Upper lobe of right lung (tissue), 1 donor: ENCODE data around the gene LYG2. TPM values are rescaled to one million over a fixed set of nuclear protein-coding genes. Genes with fewer than 3 reads are reported as not detected.
"Not testable (repeated sequence)": the region's sequence is repeated elsewhere in the genome, so short reads cannot be mapped to it uniquely, and the experiment has no call there.

Source experiments
- ATAC-seq: fragments of 200-7000 bp; cut with Tn5 transposase; one replicate; pipeline ENCODE4 v1.9.1; 2020; ENCODE audit warnings: mild to moderate bottlenecking, moderate library complexity
- DNase-seq: peaks from one replicate; pipeline ENCODE4 v3.0.0-alpha.2; 2020
- H3K27ac ChIP-seq: fragments of 200-600 bp; one replicate; pipeline ENCODE4 v1.8.0; 2022
- H3K27me3 ChIP-seq: fragments of 200-600 bp; one replicate; pipeline ENCODE4 v1.8.0; 2022; ENCODE audit warnings: mild to moderate bottlenecking
- H3K36me3 ChIP-seq: fragments of 200-600 bp; one replicate; pipeline ENCODE4 v1.8.0; 2022
- H3K4me1 ChIP-seq: fragments of 200-600 bp; one replicate; pipeline ENCODE4 v1.8.0; 2022
- H3K4me3 ChIP-seq: fragments of 200-600 bp; one replicate; pipeline ENCODE4 v1.8.0; 2022; ENCODE audit warnings: mild to moderate bottlenecking
- H3K9me3 ChIP-seq: fragments of 200-600 bp; one replicate; pipeline ENCODE4 v1.8.0; 2022
- intact Hi-C: fragments of 100-400 bp; cut with DNase I; formaldehyde crosslinking; loops from one replicate; pipeline ENCODE4 v1.11.0; 2022
- total RNA-seq: library from RNA; stranded (reverse); fragmentation: NEBNext Ultra II Directional; extraction: Animal tissue kit (Norgen Biotek cat#: 25700); gene quantifications from one replicate; pipeline ENCODE4 v1.2.1, GENCODE V29; 2021
- TF ChIP-seq, protein P1 (sequence below): fragments of 200-600 bp; IDR thresholded peaks from one replicate; pipeline ENCODE4 v1.8.0; 2022; ENCODE audit warnings: antibody characterized with exemption
- donor health status: DM: no; HTN: yes; CAD: no; lungs with severe emphysema.

LYG2 gene
- total RNA-seq, 1 donor from 2014 or later, result not detected

DNA sequence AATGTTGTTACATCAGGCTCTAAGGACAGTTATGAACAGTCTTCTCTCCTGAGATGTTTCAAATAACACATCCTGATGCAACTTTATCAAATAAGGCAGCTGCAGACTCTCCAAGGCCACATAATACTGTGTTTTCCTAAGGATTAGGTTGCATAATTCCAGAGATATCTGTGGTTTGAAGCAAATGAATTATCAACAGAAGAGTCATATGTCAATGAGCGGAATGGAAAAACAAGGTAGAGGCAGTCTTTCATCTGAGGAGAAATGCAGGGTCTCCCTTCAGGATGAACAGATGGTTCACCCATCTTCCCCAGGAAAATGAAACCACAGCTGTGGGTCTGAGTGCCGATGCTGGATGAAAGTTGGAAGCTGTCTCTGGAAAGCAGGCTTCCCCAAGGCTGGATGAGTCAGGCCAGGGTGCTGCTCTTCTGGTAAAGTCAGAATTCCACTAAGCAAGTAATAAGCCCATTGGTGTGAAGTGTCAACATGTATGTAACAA, 23.4 kb upstream of the LYG2 start:
- TF ChIP-seq, protein P1, sequence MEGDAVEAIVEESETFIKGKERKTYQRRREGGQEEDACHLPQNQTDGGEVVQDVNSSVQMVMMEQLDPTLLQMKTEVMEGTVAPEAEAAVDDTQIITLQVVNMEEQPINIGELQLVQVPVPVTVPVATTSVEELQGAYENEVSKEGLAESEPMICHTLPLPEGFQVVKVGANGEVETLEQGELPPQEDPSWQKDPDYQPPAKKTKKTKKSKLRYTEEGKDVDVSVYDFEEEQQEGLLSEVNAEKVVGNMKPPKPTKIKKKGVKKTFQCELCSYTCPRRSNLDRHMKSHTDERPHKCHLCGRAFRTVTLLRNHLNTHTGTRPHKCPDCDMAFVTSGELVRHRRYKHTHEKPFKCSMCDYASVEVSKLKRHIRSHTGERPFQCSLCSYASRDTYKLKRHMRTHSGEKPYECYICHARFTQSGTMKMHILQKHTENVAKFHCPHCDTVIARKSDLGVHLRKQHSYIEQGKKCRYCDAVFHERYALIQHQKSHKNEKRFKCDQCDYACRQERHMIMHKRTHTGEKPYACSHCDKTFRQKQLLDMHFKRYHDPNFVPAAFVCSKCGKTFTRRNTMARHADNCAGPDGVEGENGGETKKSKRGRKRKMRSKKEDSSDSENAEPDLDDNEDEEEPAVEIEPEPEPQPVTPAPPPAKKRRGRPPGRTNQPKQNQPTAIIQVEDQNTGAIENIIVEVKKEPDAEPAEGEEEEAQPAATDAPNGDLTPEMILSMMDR, result no peak
- intact Hi-C loops, result no loop called here
- ATAC-seq (no peak), DNase-seq (no peak)
- H3K9me3 ChIP-seq, result peaks cover 7% of the 10 kb centered on the region
- no peaks in the 10 kb centered on the region for H3K27me3 ChIP-seq
- H3K27ac ChIP-seq, result no peak overlapping the region
- peaks cover 5% of the 10 kb centered on the region for H3K36me3 ChIP-seq
- no peaks in the 10 kb centered on the region for H3K4me1 ChIP-seq
- H3K4me3 ChIP-seq, result no peak overlapping the region

DNA sequence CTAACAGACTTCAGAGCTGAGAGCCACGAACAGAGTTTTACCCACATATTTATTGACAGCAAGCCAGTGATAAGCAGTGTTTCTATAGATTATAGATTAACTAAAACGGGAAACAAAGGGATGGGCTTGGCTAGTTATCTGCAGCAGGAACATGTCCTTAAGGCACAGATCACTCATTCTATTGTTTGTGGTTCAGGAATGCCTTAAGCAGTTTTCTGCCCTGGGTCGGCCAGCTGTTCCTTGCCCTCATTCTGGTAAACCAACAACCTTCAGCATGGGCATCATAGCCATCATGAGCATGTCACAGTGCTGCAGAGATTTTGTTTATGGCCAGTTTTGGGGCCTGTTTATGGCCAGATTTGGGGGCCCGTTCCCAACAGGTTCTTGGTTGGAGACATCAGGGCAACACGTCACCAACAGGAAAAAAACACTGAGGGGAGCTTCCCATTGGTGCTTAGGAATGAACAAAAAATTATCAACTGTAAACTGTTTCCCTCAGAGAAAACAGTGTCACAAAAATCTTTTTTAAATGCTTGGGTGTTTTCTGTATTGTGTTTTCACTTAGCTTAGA, 22.8 kb upstream of the LYG2 start:
- H3K4me1 ChIP-seq, intact Hi-C loops, DNase-seq, ATAC-seq, H3K4me3 ChIP-seq, H3K27ac ChIP-seq, H3K27me3 ChIP-seq, H3K9me3 ChIP-seq, H3K36me3 ChIP-seq: not testable (repeated sequence)

DNA sequence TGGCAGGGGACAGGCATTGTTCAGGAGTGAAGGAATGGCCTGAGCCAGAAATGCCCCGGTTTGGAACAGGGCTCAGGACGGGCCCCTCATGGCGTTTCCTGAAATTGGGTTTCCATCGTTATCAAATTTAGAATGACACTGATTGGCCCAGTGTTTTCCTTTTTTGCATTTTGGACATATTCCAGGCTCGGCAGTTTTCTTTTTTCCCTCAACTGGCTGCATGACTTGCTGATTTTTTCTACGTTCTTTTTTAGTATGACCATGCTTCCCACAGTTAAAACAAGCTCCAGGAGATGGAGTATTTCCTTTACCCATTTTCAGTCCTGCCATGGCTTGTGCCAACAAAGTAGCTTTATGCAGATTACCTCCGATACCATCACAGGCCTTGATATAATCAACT, 20.4 kb upstream of the LYG2 start:
- Histone ChIP-seq H3K4me1 (no peaks in the 10 kb centered on the region), H3K9me3 (peaks cover 10% of the 10 kb centered on the region), H3K36me3 (no peaks in the 10 kb centered on the region), H3K27me3 (no peaks in the 10 kb centered on the region), H3K4me3 (no peak overlapping the region), H3K27ac (no peak overlapping the region)
- ATAC-seq, result no peak
- no peak for DNase-seq
- TF ChIP-seq, protein P1, result no peak
- intact Hi-C loops, result no loop called here

DNA sequence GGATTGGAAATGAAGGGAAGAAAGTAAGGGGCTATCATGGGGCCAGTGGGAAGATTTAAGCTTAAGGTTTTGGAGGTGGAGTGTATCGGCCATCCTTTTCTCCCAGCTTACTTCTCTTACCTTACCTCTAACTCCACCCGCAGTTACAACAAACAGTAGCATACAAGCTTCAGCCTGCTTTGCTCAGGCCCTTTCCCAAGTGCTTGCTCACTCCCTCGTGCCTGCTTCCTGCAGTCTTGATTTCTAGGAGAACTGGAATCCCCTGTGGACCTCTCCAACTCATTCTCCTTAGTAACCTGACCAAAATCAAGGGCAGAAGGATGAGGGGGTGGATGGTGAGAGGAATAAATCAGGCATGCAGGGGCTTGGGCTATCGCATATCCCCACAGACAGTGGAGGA, 5.8 kb upstream of the LYG2 start:
- H3K36me3 ChIP-seq, result no peaks in the 10 kb centered on the region
- H3K27ac ChIP-seq, result no peak overlapping the region
- no peak overlapping the region for H3K4me3 ChIP-seq
- H3K9me3 ChIP-seq, result no peaks in the 10 kb centered on the region
- H3K4me1 ChIP-seq, result no peaks in the 10 kb centered on the region
- DNase-seq (no peak), ATAC-seq (no peak)
- TF ChIP-seq, protein P1, result no peak
- intact Hi-C loops, result no loop called here
- no peaks in the 10 kb centered on the region for H3K27me3 ChIP-seq

DNA sequence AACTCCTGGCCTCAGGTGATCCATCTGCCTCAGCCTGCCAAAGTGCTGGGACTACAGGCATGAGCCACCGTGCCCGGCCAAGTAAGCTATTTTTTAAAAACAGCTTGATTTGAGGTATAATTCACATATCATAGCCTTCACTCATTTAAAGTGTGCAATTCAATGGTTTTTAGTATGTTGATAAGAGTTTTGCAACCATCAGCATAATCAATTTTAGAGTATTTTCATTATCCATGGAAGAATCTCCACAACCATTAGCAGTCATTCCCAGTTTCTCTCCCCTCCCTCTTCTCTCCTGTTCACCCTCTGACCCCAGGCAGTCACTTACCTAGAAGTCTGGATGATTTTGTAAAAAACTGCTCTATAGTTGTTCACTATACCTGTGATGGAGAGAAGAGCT, 4.7 kb upstream of the LYG2 start:
- intact Hi-C loops, result no loop called here
- Histone ChIP-seq H3K27ac (no peak overlapping the region), H3K36me3 (no peaks in the 10 kb centered on the region), H3K27me3 (no peaks in the 10 kb centered on the region), H3K9me3 (no peaks in the 10 kb centered on the region), H3K4me3 (no peak overlapping the region), H3K4me1 (no peaks in the 10 kb centered on the region)
- no peak for DNase-seq
- TF ChIP-seq, protein P1, result no peak
- no peak for ATAC-seq

DNA sequence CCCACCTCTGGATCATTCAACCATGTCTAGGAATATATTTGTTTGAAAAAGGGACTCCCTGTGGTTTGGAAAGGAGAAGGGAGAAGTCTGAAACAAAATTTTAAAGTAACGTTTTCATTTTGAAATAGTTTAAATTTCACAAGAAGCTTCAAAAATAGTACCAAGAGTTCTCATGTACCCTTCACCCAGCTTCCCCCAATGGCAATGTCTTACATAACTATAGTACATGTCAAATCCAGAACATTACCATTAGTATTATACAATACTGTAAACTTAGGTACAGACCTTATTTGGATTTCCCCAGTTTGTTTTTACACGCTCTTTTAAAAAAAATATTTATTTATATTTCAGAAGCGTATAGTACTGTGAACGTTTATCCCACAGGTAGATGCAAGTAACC, 4.0 kb upstream of the LYG2 start:
- TF ChIP-seq, protein P1, result no peak
- no peak for ATAC-seq
- Histone ChIP-seq H3K9me3 (no peaks in the 10 kb centered on the region), H3K27ac (no peak overlapping the region), H3K4me3 (no peak overlapping the region), H3K4me1 (no peaks in the 10 kb centered on the region), H3K27me3 (no peaks in the 10 kb centered on the region), H3K36me3 (no peaks in the 10 kb centered on the region)
- no peak for DNase-seq
- intact Hi-C loops, result no loop called here
